Skin epidermis (tissue), 12 donors: ENCODE data around the gene COLEC12.

Source experiments
- H3K27ac ChIP-seq, 21 experiments: fragments of 200-600 bp; sonication (generic) in 11 of 21; one replicate each; pipeline ENCODE4 v1.5.0; 2020; ENCODE audit warnings: mild to moderate bottlenecking in 3 of 21, inconsistent platforms in 2 of 21, moderate library complexity in 2 of 21
- H3K4me3 ChIP-seq, 7 experiments: fragments of 200-600 bp; sonication (generic) in 2 of 7; one replicate each; pipeline ENCODE4 v1.5.0; 2020; ENCODE audit warnings: inconsistent platforms in 2 of 7, mild to moderate bottlenecking in 2 of 7, moderate library complexity in 1 of 7

COLEC12 gene

DNA sequence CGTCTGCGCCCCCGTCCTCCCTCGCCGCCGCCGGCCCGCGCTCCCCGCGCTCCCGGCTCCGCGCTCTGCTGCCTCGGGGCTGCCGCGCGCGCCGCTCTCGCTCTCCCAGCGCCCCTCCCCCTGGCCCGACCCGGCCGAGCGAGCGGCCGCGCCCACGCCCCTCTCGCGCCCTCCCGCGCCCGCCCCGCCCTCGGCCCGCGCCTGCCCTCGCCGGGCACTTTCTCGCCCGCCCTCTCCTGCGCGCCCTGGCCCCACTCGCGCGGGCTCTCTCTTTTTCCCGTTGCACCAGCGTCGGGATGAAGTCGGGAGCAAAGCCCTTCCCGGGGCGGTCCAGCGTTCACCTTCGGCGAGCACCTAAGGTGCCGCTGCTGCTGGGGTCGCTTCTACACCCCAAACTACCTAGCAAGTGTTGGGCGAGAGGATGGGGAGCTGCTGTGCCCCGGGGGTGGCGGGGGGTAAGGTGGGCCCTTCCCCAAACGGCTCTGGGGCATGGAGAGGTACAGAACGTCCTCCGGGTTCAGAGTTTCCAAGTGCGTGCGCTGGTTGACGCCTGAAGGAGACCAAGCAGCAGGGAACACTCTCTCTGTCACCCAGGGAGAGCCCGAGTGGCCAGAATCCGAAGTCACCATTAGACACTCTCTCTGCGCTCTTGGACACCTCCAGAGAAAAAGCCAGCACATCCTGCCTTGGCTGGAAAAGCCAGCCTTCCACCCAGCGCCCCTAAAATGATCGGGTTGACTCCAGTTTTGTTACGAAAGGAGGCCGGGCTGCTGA lies at the start of gene COLEC12:
Gene COLEC12 (minus strand): TSS at position 70 of the 774 bp plus-strand sequence. CDS start 187 bp downstream, outside the sequence.
- H3K27ac ChIP-seq, result peak within 1 kb of the TSS in 12 of 21 experiments; percentile 1 to 72 (median 40)
- H3K4me3 ChIP-seq, result peak within 1 kb of the TSS; percentile 23 to 52 (median 38)

DNA sequence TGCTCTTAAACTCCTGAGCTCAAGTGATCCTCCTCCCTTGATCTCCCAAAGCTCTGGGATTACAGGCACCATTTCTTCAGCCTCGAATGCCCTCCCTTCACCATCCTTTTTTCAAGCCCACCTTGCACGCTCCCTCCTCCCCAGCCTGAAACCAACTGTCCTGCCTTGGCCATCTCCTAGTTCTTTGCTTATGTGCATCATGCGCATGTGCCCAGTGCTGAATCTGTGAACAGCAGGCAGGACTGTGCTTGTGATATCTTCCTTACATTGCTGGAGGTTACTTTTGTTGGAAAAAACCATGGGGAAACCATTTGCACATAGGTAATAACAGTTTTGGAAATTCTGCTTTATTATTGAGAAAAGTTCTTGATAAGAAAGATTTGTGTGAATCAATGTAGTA lies 49.5 kb upstream of the COLEC12 start:
- Histone ChIP-seq H3K27ac (no peak overlapping the region), H3K4me3 (no peak overlapping the region)

DNA sequence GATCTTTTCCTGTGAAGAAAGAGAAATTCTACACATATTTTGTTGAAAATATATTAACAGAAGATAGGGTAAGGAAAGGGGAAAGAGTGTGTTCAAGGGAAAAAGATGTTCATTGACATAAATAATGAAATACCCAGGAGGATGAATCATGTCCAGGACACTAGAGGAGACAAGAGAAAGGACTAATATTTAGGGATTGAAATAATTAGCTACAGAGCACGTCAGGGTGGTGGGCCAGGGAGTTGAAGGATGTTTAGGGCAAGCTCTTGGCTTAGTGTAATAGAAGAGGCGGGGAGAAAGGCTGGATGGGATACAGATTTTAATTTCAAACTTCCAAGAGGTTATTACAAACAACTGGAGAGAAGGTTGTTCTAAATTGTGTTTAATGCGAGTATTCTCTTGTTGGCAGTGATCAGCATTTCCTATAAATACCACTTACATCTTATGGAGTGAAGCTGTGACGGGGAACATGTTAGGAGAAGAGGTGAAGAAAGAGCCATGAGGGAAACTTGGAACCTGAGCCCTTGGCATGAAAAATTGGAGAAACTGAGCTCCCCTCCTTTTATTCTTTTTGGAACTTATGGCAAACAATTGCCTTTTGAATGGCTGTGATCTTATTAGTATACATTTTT lies 43.1 kb upstream of the COLEC12 start:
- Histone ChIP-seq H3K27ac (no peak overlapping the region), H3K4me3 (no peak overlapping the region)

DNA sequence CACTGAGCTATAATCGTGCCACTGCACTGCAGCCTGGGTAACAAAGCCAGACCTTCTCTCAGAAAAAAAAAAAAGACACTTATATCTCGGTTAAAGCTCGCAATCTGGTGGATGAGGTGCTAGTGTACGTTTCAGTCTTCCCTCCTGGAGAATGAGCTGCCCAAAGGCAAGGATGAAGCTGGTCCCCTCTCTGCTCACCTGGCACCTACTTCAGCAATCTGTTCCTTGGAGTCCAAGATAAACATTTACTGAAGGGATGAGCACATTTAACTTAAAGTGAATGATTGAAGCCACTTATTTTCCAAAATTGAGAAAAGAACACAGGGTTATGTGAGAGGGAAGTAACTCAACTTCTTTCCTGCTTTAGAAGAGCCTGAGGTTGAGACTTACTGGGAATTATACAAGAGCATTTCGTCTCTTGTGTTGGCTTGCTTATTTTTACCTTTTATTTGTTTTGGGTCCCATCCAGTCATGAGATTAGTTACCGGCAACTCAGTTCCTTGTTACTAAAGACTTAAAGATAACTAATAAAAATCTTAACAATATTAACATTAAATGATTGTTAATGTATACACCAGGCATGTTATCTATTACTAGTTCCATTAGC lies 33.6 kb upstream of the COLEC12 start:
- H3K27ac ChIP-seq, result no peak overlapping the region
- H3K4me3 ChIP-seq, result no peak overlapping the region

DNA sequence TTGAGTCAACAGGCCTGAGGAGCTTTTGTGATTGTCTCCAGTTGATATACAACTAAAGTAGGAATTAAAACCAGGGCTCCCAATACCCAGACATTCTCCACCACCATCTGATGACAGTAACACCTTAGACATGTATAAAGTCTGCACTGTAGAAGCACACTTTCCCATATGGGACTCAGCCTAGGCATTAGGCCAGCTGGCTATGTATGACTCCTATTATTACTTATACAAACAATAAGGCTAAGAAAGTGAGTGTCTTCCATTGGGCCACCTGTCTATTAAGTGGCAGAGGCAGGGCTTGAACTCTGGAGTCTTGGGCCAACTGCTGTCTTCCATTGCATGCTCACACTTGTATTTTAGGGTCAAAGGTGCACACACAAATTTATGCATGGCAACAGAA lies 32.1 kb upstream of the COLEC12 start:
- Histone ChIP-seq H3K4me3 (no peak overlapping the region), H3K27ac (peak overlapping the region in 1 of 21 experiments; percentile 39)

DNA sequence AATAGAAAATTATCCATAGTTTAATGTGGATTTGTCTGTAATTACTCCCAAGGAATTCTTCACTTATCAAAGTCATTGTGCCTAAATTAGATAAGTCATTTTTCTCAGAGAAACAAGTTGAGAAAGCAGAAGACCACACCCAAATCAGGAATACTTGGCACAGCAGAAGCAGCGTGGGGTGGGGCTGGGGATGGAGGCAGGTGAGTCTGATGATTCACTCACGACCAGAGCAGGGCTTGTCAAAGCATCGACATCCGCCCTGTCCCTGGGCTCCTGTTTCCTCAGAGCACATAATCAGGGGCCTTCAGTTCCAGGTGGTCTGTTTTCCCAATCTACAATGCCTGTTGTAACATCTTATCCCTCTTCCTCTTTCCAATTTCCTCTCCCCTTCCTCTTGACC lies 31.5 kb upstream of the COLEC12 start:
- peak overlapping the region in 1 of 21 experiments; percentile 39 for H3K27ac ChIP-seq
- no peak overlapping the region for H3K4me3 ChIP-seq

DNA sequence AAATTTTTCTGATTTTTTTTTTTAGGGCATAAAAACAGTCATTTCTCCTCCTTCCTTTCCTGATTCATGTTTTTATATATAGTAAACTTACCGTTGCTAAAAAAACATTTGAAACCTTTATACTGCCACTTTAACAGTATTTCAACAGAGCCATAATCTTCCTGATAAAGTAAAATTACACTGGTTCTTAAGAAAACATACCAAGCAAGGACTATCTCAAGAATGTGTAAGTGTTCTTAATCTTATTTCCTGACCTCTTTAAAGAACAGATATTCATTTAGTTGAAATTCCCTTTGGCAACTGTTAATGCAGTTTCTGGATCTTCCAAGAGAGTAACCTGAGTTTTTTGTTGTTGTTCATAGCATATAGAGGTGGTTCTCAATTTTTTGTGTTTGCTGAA lies 26.6 kb upstream of the COLEC12 start:
- H3K4me3 ChIP-seq, result no peak overlapping the region
- no peak overlapping the region for H3K27ac ChIP-seq

DNA sequence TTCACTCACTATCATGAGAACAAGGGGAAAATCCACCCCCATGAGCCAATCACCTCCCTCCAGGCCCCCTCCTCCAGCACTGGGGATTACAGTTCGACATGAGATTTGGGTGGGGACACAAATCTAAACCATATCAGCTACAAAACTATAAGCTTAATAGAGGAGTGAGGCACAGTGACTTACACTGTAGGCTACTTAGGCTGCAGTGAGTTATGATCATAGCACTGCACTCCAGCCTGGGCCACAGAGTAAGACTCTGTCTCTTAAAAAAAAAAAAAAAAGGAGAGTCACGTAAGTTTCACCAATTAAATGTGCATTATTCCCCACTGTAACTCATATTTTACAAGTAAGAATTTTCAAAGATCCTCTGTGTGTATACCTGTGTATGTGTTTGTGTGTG lies 26.2 kb upstream of the COLEC12 start:
- Histone ChIP-seq H3K4me3 (no peak overlapping the region), H3K27ac (no peak overlapping the region)

DNA sequence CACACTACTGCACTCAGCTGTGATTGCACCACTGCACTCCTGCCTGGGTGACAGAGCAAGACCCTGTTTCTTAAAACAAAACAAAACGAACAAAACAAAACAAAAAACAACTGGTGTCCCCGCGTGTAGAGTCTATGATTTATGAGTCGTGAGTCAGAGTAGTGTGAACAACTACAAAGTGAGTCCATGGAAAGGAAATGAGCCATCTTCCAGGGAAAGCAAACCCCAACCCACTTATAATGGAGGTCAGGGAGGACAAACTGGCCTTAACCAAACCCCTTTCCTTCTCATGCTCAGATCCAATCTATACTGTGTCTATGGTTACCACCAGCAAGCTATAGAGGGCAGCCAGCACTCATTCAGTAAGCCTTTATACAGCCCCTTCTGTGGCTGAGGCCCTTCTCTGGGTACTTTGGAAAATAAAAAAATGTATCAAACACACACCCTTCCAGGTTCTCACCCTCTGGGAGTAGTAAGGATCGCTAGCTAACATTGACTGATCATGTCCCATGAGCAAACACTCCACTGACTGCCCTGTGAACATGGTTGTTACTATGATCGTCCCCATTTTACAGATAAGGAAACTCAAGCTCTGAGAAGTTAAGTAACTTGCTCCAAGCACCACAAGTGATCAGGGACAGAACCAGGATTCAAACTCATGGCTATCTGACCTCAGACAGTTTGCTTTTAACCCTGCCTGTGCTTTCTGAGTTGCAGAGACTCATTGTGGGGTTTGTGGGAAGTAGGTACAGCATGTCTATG lies 24.7 kb upstream of the COLEC12 start:
- Histone ChIP-seq H3K27ac (no peak overlapping the region), H3K4me3 (no peak overlapping the region)

DNA sequence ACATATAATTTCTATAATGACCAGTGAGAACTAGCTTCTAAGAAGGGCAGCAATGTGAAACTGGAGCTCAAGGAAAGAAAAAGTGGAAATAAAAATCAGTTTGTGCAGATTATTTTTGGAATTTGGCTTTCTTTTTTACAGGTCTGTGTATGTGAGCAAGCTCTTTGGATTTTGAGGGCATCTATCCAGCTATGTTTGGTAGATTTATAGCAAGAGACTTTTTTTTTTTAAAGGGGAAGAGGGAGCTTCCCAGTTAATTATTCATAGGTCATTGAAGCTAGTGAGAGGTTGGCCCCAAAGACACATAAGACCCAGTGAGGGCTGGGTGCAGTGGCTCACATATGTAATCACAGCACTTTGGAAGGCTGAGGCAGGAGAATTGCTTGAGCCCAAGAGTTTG lies 24.0 kb upstream of the COLEC12 start:
- Histone ChIP-seq H3K4me3 (no peak overlapping the region), H3K27ac (no peak overlapping the region)

DNA sequence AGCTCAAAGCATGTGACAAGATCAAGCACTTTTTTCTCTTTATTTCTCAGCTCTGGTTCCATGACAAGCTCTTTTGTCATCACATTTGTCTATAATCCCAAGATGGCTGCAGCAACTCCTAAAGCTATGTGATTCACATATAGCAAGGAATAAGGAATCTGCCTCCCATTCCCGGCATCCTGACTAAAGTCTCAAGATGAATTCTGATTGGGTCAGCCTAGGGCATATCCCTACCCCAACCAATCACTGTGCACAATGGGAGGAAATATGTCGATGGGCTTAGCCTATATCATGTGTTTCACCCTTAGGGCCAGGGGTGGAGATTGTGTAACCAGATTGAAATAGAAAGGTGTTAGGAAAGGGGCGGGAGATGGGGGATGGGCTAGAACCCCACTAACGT lies 23.1 kb upstream of the COLEC12 start:
- Histone ChIP-seq H3K27ac (no peak overlapping the region), H3K4me3 (no peak overlapping the region)

DNA sequence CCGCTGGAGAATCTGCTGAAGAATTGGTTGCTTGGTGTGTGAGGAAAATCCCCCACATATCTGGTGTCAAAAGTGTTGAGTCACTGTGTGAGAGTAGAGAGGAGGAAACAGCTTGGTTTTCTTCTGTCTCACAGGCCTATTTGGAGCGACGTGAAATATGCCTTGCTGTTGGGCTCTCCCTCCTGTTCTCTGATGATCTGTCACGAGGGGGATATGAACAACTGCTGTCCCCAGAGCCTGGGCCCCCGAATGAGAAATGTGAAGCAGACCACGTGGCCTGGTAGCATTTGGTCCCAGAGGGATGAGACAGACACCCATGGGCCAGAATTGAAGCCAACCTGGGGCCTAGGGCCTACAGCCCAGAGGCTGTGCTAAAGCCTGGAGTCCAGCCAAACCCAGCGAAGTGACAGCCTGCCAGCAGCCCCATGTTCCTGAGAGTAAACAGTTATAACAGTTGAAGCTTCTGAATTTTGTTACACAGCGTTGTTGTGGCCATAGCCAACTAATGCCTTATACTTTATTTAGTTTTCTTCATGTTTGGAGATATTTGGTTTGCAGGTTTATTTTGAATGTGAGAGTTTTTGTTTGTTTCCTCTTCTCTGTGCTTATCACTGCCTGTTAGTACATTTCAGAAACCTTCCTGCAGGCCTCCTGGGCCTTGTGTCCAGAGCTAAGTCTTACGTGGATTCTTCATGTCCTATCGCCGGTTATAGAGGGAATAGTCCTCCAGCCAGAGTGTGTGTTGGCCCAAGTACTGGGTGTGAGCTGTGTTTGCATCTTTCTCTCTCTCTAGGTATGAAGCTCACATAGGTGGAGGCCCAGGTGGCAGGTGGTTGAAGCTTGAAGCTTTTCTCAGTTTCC lies 18.7 kb upstream of the COLEC12 start:
- Histone ChIP-seq H3K4me3 (no peak overlapping the region), H3K27ac (peak overlapping the region in 8 of 21 experiments; percentile 16 to 70 (median 43))

DNA sequence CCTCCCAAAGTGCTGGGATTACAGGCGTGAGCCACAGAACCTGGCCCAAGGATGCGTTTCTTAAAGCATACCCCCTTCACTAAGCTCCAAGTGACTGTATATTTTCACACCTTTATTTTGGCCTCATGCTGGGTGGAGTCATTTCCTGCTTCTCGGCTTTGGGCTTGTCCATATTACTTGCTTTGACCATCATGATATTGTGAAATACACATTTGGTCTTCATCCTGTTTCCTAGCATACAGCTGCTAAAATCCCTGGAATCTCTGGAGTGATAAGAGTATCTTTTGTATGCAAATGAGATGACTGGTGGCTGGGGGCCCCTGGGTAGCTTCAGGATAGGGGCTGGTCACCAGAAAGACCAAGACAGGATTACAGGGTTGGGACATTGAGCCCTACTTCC lies 17.6 kb upstream of the COLEC12 start:
- H3K4me3 ChIP-seq, result no peak overlapping the region
- H3K27ac ChIP-seq, result peak overlapping the region in 1 of 21 experiments; percentile 70

DNA sequence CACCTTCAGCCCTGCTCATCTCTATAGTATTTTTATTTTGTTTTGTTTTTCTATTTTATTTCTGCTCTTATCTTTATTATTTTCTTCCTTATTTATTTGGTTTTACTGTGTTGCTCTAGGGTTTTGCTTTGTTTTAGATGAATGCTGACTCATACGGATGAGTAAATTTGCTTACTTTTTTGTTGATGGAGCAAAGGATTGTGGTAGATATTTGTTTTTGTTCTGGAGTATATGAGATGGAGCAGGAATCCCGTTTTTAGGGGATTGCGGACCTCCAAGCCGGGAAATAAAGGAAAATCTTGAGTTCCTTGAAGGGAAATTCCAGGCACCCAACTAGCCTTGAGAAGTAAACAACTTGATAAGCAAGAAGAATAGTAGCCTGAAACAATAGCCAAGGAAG lies 15.3 kb upstream of the COLEC12 start:
- Histone ChIP-seq H3K27ac (no peak overlapping the region), H3K4me3 (no peak overlapping the region)

DNA sequence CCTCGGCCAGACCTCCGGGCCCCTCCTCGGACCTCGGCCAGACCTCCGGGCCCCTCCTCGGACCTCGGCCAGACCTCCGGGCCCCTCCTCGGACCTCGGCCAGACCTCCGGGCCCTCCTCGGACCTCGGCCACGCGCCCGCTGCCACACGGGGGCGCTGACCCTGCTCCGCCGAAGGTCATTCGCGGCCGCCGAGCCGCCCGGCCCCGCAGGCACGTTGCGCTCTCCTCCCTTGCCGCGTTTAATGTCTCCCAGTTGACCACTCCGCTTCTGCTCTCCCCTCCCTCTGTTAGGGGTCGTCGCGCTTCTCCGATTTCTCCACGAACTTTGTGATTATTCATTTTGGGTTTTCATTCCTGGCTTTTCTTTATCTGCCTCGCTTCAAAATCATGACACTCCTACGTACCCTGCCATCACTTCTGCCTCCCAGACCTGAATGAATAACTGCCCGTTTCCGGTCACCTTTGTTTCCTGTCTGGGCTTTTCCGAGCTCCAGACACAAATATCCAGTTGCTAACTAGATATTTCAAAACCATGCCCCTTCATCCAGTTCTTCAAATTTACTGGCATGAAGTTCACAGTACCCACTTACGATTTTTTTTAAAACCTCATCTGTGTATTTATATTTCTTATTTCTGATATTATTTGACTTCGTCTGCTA lies 14.8 kb upstream of the COLEC12 start:
- no peak overlapping the region for H3K4me3 ChIP-seq
- no peak overlapping the region for H3K27ac ChIP-seq

DNA sequence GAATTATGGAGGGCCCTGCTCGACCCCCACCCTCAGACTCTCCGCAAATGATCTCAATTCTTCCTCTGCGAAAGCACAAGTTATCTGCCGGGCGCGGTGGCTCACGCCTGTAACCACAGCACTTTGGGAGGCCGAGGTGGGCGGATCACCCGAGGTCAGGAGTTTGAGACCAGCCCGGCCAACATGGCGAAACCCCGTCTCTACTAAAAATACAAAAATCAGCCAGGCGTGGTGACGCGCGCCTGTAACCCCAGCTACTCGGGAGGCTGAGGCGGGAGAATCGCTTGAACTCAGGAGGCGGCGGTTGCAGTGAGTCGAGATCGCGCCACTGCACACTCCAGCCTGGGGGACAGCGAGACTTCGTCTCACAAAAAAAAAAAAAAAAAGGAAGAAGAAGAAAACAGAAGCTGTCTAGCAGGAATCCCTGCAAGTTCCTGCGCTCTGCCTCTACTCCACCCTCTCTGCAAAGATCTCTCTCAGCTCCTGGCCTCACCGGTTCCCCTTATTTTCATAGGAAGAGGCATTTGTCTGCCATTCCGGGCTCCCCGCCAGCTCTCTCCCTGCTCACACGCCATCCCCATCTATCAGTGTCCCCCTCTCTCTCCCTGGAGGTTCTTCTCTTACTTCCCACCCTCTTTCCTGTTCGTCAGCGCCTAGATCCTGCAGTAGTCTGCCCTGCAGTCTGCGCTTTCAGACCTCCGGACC lies 13.5 kb upstream of the COLEC12 start:
- Histone ChIP-seq H3K4me3 (no peak overlapping the region), H3K27ac (no peak overlapping the region)

DNA sequence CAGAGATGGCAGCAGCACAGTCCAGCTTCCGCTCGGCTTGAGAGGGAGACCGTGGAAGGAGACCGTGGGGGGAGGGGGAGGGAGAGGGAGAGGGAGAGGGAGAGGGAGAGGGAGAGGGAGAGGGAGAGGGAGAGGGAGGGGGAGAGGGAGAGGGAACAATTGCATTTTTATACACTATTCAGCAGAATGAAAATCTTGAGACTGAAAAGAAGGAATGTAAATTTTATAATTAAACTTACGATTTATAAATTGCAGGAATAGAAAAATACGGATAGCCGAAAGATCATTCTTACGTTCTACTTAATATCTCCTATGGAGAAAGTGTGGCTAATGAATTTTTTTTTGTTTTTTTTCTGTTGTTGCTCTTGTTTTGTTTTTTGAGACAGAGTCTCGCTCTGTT lies 12.5 kb upstream of the COLEC12 start:
- Histone ChIP-seq H3K27ac (no peak overlapping the region), H3K4me3 (no peak overlapping the region)

DNA sequence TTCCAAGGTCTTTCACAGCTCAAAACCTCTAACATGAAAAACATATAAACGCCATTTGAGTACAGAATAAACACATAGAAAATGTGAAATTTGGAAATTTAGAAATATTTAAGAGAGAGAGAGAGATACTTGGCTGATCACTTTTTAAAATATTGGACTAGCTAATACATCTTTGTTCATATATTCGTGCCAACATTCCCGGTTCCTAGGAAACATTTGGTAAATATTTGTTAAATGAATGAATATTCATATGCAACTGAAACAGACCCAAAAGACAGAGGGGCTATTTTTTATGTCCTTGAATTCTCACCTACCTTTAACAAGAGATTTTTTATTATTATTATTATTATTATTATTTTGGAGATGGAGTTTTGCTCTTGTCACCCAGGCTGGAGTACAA lies 8.3 kb upstream of the COLEC12 start:
- Histone ChIP-seq H3K4me3 (no peak overlapping the region), H3K27ac (no peak overlapping the region)
